ENCODE measurements around the gene MAP2K4. TPM values are rescaled to one million over a fixed set of nuclear protein-coding genes. Genes with fewer than 3 reads are reported as not detected.

MAP2K4 gene
- total RNA-seq, 1 donor = 44.0 TPM

GRCh38 chr17:12021623-12022140, 1.0 kb downstream of the MAP2K4 start:
- no peaks in the 10 kb centered on the region for H3K9me3 ChIP-seq (ENCODE audit: low read depth, low read length)
- peaks cover 10% of the 10 kb centered on the region for H3K27me3 ChIP-seq (ENCODE audit: insufficient read depth, low read length)
- H3K4me3 ChIP-seq (ENCODE audit: low read length) = peak overlapping the region; percentile 68
- H3K4me1 ChIP-seq (ENCODE audit: insufficient read depth, low read length) = peaks cover 17% of the 10 kb centered on the region

DNA sequence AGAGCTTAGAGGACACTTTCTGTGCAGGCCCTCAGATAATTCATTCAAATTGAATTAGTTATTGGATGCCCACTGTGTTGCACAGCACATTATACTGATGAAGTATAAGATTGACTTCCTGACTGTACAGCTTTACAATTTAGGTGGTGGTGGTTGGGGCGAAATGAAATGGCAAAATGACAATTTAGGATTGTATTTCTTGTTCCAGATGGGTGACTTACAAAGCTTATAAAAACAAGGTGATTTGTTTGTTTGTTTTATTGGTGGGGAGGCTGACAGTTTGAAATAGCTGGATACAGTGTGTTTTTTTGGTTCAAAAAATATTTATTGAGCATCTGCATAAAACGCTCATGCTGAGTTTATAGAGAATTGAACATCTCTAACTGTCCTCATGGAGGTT, 1.6 kb downstream of the MAP2K4 start:
- Histone ChIP-seq H3K27me3 (ENCODE audit: insufficient read depth, low read length) (peaks cover 10% of the 10 kb centered on the region), H3K4me3 (ENCODE audit: low read length) (peak overlapping the region; percentile 68), H3K9me3 (ENCODE audit: low read depth, low read length) (no peaks in the 10 kb centered on the region), H3K4me1 (ENCODE audit: insufficient read depth, low read length) (peaks cover 17% of the 10 kb centered on the region)

- Histone ChIP-seq H3K4me3 (ENCODE audit: low read length) (no peak overlapping the region), H3K9me3 (ENCODE audit: low read depth, low read length) (no peaks in the 10 kb centered on the region), H3K27me3 (ENCODE audit: insufficient read depth, low read length) (peaks cover 10% of the 10 kb centered on the region), H3K4me1 (ENCODE audit: insufficient read depth, low read length) (peaks cover 17% of the 10 kb centered on the region)
Observed at GRCh38 chr17:12024327-12024726, 3.6 kb downstream of the MAP2K4 start.

DNA sequence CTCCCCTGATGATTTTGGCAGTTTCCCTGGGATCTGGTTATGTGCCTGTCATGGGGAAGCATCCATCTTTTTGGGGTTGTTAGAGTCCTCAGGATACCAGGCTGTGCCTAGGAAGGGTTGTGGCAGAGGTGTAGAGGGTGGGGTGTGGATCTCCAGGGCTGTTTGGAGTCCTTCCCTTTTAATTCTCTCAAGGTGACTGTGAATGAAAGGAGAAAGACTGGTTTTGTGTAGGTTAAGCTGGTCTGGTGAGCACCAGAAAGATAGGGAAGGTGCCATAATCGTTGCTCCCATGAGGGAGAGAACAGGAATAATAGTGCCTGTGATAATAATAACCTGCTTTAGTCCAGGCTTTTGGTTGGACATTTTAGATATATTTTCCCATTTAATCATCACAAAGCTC, 7.0 kb downstream of the MAP2K4 start:
- Histone ChIP-seq H3K4me3 (ENCODE audit: low read length) (no peak overlapping the region), H3K9me3 (ENCODE audit: low read depth, low read length) (no peaks in the 10 kb centered on the region), H3K27me3 (ENCODE audit: insufficient read depth, low read length) (no peaks in the 10 kb centered on the region), H3K4me1 (ENCODE audit: insufficient read depth, low read length) (peaks cover 8% of the 10 kb centered on the region)

GRCh38 chr17:12028611-12029010, 7.9 kb downstream of the MAP2K4 start:
- peaks cover 8% of the 10 kb centered on the region for H3K4me1 ChIP-seq (ENCODE audit: insufficient read depth, low read length)
- H3K27me3 ChIP-seq (ENCODE audit: insufficient read depth, low read length) = no peaks in the 10 kb centered on the region
- no peak overlapping the region for H3K4me3 ChIP-seq (ENCODE audit: low read length)
- H3K9me3 ChIP-seq (ENCODE audit: low read depth, low read length) = no peaks in the 10 kb centered on the region

- Histone ChIP-seq H3K9me3 (ENCODE audit: low read depth, low read length) (no peaks in the 10 kb centered on the region), H3K4me3 (ENCODE audit: low read length) (no peak overlapping the region), H3K4me1 (ENCODE audit: insufficient read depth, low read length) (peaks cover 7% of the 10 kb centered on the region), H3K27me3 (ENCODE audit: insufficient read depth, low read length) (no peaks in the 10 kb centered on the region)
Observed at GRCh38 chr17:12034538-12034937, 13.9 kb downstream of the MAP2K4 start.

DNA sequence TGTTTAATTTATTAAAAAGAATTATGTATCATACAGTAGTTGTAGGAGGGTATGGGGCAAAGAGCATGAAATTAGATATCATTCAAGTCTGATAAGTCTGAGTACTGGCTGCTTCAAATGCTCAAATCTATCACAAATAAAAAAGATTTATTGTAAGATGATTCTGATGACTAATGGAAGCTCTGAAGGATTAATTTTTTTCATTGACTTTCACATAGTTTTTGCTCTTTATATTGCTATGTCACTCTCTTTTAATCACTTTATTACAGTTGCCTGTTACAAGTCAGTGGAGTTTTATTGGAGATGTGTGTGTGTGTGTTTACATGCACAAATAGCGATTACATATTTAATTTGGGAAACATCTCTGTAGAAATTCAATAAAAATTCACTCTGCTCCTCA, 15.0 kb downstream of the MAP2K4 start:
- Histone ChIP-seq H3K4me3 (ENCODE audit: low read length) (no peak overlapping the region), H3K27me3 (ENCODE audit: insufficient read depth, low read length) (no peaks in the 10 kb centered on the region), H3K9me3 (ENCODE audit: low read depth, low read length) (no peaks in the 10 kb centered on the region), H3K4me1 (ENCODE audit: insufficient read depth, low read length) (peaks cover 3% of the 10 kb centered on the region)

GRCh38 chr17:12037970-12038369, 17.3 kb downstream of the MAP2K4 start:
- Histone ChIP-seq H3K4me3 (ENCODE audit: low read length) (no peak overlapping the region), H3K4me1 (ENCODE audit: insufficient read depth, low read length) (no peaks in the 10 kb centered on the region), H3K9me3 (ENCODE audit: low read depth, low read length) (no peaks in the 10 kb centered on the region), H3K27me3 (ENCODE audit: insufficient read depth, low read length) (no peaks in the 10 kb centered on the region)

DNA sequence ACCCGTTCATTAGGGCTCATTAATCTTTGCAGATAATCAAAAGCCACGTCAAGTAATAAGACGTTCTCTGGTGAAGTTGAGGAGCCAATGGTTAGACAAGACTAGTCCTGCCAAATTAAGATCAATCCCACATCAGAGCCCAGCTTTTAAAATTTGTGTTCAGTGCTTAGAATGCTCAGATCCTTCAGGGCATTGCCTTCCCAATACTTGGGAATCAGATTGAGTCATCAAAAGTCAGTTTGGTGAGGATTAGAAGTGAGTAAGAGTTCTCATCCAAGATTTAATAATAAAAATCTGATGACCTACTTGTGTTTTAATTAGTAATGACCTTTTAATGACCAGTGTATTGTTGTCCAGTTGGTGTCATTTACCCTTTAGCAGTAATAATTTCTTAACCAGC, 19.8 kb downstream of the MAP2K4 start:
- Histone ChIP-seq H3K4me1 (ENCODE audit: insufficient read depth, low read length) (no peaks in the 10 kb centered on the region), H3K27me3 (ENCODE audit: insufficient read depth, low read length) (no peaks in the 10 kb centered on the region), H3K4me3 (ENCODE audit: low read length) (no peak overlapping the region), H3K9me3 (ENCODE audit: low read depth, low read length) (no peaks in the 10 kb centered on the region)

GRCh38 chr17:12041312-12041711, 20.6 kb downstream of the MAP2K4 start:
- no peaks in the 10 kb centered on the region for H3K9me3 ChIP-seq (ENCODE audit: low read depth, low read length)
- no peak overlapping the region for H3K4me3 ChIP-seq (ENCODE audit: low read length)
- no peaks in the 10 kb centered on the region for H3K27me3 ChIP-seq (ENCODE audit: insufficient read depth, low read length)
- H3K4me1 ChIP-seq (ENCODE audit: insufficient read depth, low read length) = no peaks in the 10 kb centered on the region

- Histone ChIP-seq H3K4me1 (ENCODE audit: insufficient read depth, low read length) (no peaks in the 10 kb centered on the region), H3K27me3 (ENCODE audit: insufficient read depth, low read length) (no peaks in the 10 kb centered on the region), H3K4me3 (ENCODE audit: low read length) (no peak overlapping the region), H3K9me3 (ENCODE audit: low read depth, low read length) (no peaks in the 10 kb centered on the region)
Observed at GRCh38 chr17:12043702-12044101, 23.0 kb downstream of the MAP2K4 start.

DNA sequence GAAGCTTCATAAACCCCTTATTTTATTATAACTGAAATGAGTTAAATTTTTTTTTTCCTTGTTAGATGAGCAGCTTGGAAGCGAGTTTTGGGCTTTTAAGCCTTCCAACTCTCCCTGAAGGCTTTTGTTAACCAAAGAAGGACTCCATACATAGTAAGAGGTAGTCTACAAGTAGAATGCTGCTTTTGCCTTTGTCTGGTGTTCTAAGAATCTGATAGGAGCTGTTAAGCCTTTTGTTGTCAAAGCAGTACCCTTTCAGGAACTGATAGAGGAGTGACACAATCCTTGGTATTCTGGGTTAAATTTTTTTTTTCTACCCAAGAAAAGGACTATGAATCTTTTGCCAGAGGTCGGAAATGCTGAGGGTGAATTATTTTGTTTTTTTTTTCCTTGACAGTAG, 26.1 kb downstream of the MAP2K4 start:
- no peaks in the 10 kb centered on the region for H3K4me1 ChIP-seq (ENCODE audit: insufficient read depth, low read length)
- no peak overlapping the region for H3K4me3 ChIP-seq (ENCODE audit: low read length)
- H3K27me3 ChIP-seq (ENCODE audit: insufficient read depth, low read length) = no peaks in the 10 kb centered on the region
- no peaks in the 10 kb centered on the region for H3K9me3 ChIP-seq (ENCODE audit: low read depth, low read length)

GRCh38 chr17:12047681-12048376, 27.2 kb downstream of the MAP2K4 start:
- Histone ChIP-seq H3K4me3 (ENCODE audit: low read length) (no peak overlapping the region), H3K9me3 (ENCODE audit: low read depth, low read length) (no peaks in the 10 kb centered on the region), H3K4me1 (ENCODE audit: insufficient read depth, low read length) (no peaks in the 10 kb centered on the region), H3K27me3 (ENCODE audit: insufficient read depth, low read length) (no peaks in the 10 kb centered on the region)

DNA sequence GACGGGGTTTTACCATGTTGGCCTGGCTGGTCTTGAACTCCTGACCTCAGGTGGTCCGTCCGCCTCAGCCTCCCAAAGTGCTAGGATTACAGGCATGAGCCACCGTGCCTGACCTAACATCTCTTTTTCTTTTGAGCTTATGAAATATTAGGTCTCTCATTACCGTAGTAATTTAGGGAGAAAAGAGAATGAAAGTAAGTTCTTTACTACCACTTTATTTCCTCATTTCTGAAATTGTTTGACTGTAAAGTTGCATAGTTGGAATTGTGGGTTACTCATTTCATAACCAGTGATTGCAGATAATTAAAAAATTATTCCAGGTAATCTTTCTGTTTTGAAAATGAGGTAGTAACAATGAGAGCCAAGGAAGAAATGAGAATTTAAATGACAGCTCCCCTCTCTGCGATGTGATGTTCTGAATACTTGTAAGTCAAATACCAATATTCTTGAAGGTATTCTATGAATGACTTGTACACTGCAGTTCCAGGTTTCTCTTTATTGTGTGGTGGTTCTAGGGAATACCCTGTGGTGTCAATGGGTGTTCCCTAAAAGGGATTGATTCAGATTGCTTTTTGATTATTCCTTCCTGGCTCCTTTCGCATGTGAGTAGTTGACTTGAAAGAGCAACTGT, 28.3 kb downstream of the MAP2K4 start:
- Histone ChIP-seq H3K4me1 (ENCODE audit: insufficient read depth, low read length) (no peaks in the 10 kb centered on the region), H3K9me3 (ENCODE audit: low read depth, low read length) (no peaks in the 10 kb centered on the region), H3K4me3 (ENCODE audit: low read length) (no peak overlapping the region), H3K27me3 (ENCODE audit: insufficient read depth, low read length) (no peaks in the 10 kb centered on the region)

- Histone ChIP-seq H3K27me3 (ENCODE audit: insufficient read depth, low read length) (no peaks in the 10 kb centered on the region), H3K9me3 (ENCODE audit: low read depth, low read length) (no peaks in the 10 kb centered on the region), H3K4me1 (ENCODE audit: insufficient read depth, low read length) (no peaks in the 10 kb centered on the region), H3K4me3 (ENCODE audit: low read length) (no peak overlapping the region)
Observed at GRCh38 chr17:12050646-12051225, 30.1 kb downstream of the MAP2K4 start.

Measured in mononuclear cell (primary cell).